ENCODE measurements around the gene HSD3B7.

DNA sequence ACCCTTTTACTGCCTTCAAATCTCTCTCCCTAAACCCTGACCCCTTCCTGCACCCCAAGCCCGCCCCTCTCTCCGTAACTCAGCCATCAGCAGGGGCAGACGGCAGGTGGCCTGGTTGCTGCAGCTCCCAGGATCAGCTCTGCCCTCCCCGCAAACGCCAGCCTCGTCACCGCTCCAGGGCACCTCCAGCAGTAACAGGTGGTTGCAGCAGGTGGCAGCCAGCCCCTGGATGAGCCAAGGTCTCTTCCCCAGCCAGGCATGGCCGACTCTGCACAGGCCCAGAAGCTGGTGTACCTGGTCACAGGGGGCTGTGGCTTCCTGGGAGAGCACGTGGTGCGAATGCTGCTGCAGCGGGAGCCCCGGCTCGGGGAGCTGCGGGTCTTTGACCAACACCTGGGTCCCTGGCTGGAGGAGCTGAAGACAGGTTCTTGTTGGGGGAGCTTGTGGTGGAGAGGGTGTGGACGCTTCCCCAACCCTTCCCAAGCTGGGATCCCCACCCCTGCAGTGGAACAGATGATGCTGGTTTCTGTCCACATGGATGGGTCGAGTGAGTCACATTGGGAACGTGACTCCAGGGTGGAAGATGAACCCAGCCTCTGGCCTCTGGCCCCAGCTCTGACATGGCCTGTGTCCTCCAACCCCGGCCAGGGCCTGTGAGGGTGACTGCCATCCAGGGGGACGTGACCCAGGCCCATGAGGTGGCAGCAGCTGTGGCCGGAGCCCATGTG, 558 bp downstream of the HSD3B7 start:
- TF ChIP-seq, protein P1, sequence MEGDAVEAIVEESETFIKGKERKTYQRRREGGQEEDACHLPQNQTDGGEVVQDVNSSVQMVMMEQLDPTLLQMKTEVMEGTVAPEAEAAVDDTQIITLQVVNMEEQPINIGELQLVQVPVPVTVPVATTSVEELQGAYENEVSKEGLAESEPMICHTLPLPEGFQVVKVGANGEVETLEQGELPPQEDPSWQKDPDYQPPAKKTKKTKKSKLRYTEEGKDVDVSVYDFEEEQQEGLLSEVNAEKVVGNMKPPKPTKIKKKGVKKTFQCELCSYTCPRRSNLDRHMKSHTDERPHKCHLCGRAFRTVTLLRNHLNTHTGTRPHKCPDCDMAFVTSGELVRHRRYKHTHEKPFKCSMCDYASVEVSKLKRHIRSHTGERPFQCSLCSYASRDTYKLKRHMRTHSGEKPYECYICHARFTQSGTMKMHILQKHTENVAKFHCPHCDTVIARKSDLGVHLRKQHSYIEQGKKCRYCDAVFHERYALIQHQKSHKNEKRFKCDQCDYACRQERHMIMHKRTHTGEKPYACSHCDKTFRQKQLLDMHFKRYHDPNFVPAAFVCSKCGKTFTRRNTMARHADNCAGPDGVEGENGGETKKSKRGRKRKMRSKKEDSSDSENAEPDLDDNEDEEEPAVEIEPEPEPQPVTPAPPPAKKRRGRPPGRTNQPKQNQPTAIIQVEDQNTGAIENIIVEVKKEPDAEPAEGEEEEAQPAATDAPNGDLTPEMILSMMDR (optimal IDR thresholded peaks at IDR 0.05 in 1 of 3, IDR thresholded peaks at IDR 0.05 in 1 of 3, conservative IDR thresholded peaks at IDR 0.05 in 1 of 3; ENCODE audit: extremely low read depth in 1 of 3, insufficient read depth in 2 of 3, low read length in 3 of 3), result peak in 2 of 3 experiments; percentile 29 to 76
- TF ChIP-seq EZH2 (IDR thresholded peaks at IDR 0.05; ENCODE audit: low read length), result no peak
